RWPE2 (cell line): ENCODE data around the gene NMB.

Source experiments
- ATAC-seq: fragments of 200-7000 bp; cut with Tn5 transposase; 3 replicates; pipeline ENCODE4 v1.9.1; 2021; ENCODE audit warnings: low read depth
- DNase-seq: peaks from one replicate; pipeline ENCODE4 v3.0.0-alpha.2; 2020; ENCODE audit warnings: low spot score
- H3K27ac ChIP-seq: fragments of 450-650 bp; 2 replicates; pipeline ENCODE4 v1.5.1; 2017; ENCODE audit warnings: mild to moderate bottlenecking; ENCODE audit not compliant: poor library complexity, severe bottlenecking
- H3K27me3 ChIP-seq: fragments of 250-450 bp; sonication (Bioruptor Pico); 2 replicates; pipeline ENCODE4 v1.5.1; 2021; ENCODE audit warnings: mild to moderate bottlenecking, moderate library complexity; ENCODE audit not compliant: insufficient read depth, poor library complexity, severe bottlenecking
- H3K36me3 ChIP-seq: fragments of 250-450 bp; sonication (Bioruptor Pico); 2 replicates; pipeline ENCODE4 v1.5.1; 2020; ENCODE audit warnings: low read depth, mild to moderate bottlenecking, moderate library complexity
- H3K4me1 ChIP-seq: fragments of 250-450 bp; sonication (Bioruptor Pico); 2 replicates; pipeline ENCODE4 v1.5.1; 2021; ENCODE audit warnings: mild to moderate bottlenecking, moderate library complexity; ENCODE audit not compliant: insufficient read depth, poor library complexity, severe bottlenecking
- H3K4me3 ChIP-seq: fragments of 250-450 bp; sonication (Bioruptor Pico); 2 replicates; pipeline ENCODE4 v1.5.1; 2021; ENCODE audit warnings: mild to moderate bottlenecking, moderate library complexity; ENCODE audit not compliant: severe bottlenecking
- H3K9me3 ChIP-seq: fragments of 250-450 bp; sonication (Bioruptor Pico); 2 replicates; pipeline ENCODE4 v1.5.1; 2021; ENCODE audit warnings: mild to moderate bottlenecking, moderate library complexity; ENCODE audit not compliant: severe bottlenecking
- CTCF ChIP-seq: fragments of 450-650 bp; IDR thresholded peaks from one replicate; pipeline ENCODE4 v1.5.1; 2017; ENCODE audit warnings: mild to moderate bottlenecking, moderate library complexity; ENCODE audit not compliant: poor library complexity, severe bottlenecking

Gene NMB

GRCh38 chr15:84625123-84625522 is 32.9 kb downstream of the NMB start:
- H3K36me3 ChIP-seq, result peaks cover 27% of the 10 kb centered on the region
- H3K27ac ChIP-seq, result no peak overlapping the region
- peaks cover 20% of the 10 kb centered on the region for H3K9me3 ChIP-seq
- no peak for TF ChIP-seq CTCF
- no peak for DNase-seq
- H3K27me3 ChIP-seq, result no peaks in the 10 kb centered on the region
- H3K4me3 ChIP-seq, result no peak overlapping the region
- no peak; the same call in 2 of the 3 replicates for ATAC-seq
- no peaks in the 10 kb centered on the region for H3K4me1 ChIP-seq

- Histone ChIP-seq H3K4me1 (no peaks in the 10 kb centered on the region), H3K27me3 (no peaks in the 10 kb centered on the region), H3K9me3 (peaks cover 20% of the 10 kb centered on the region), H3K27ac (no peak overlapping the region), H3K4me3 (no peak overlapping the region), H3K36me3 (peaks cover 27% of the 10 kb centered on the region)
- ATAC-seq (peak; percentile 15; the same call in 1 of the 3 replicates), DNase-seq (no peak)
- TF ChIP-seq CTCF, result no peak
These were observed 33.6 kb downstream of the NMB start for GRCh38 chr15:84624359-84624758.

GRCh38 chr15:84621358-84621979 is 36.5 kb downstream of the NMB start:
- Histone ChIP-seq H3K36me3 (peaks cover 27% of the 10 kb centered on the region), H3K27me3 (no peaks in the 10 kb centered on the region), H3K27ac (no peak overlapping the region), H3K9me3 (peaks cover 20% of the 10 kb centered on the region), H3K4me3 (no peak overlapping the region), H3K4me1 (no peaks in the 10 kb centered on the region)
- DNase-seq (no peak), ATAC-seq (no peak)
- no peak for TF ChIP-seq CTCF

- DNase-seq (no peak), ATAC-seq (no peak)
- Histone ChIP-seq H3K4me1 (no peaks in the 10 kb centered on the region), H3K4me3 (no peak overlapping the region), H3K27me3 (no peaks in the 10 kb centered on the region), H3K27ac (no peak overlapping the region), H3K36me3 (peaks cover 27% of the 10 kb centered on the region), H3K9me3 (peaks cover 20% of the 10 kb centered on the region)
- no peak for TF ChIP-seq CTCF
These were observed 37.4 kb downstream of the NMB start for GRCh38 chr15:84620626-84621025.

- peaks cover 11% of the 10 kb centered on the region for H3K36me3 ChIP-seq
- H3K9me3 ChIP-seq, result peaks cover 7% of the 10 kb centered on the region
- no peaks in the 10 kb centered on the region for H3K4me1 ChIP-seq
- TF ChIP-seq CTCF, result no peak
- no peak overlapping the region for H3K4me3 ChIP-seq
- DNase-seq, result no peak
- no peak overlapping the region for H3K27ac ChIP-seq
- ATAC-seq, result no peak
- H3K27me3 ChIP-seq, result no peaks in the 10 kb centered on the region
These were observed 41.8 kb downstream of the NMB start for GRCh38 chr15:84616235-84616634.
